Measurements from ENCODE around the gene TSPOAP1. TPM values are rescaled to one million over a fixed set of nuclear protein-coding genes. Genes with fewer than 3 reads are reported as not detected.
A peak's percentile ranks its signal among the peaks of the same experiment; 100 is the strongest.

TSPOAP1 gene
- total RNA-seq, 4 donors from 2014 or later, result 0.72 to 1.6 (median 1.0) TPM

DNA sequence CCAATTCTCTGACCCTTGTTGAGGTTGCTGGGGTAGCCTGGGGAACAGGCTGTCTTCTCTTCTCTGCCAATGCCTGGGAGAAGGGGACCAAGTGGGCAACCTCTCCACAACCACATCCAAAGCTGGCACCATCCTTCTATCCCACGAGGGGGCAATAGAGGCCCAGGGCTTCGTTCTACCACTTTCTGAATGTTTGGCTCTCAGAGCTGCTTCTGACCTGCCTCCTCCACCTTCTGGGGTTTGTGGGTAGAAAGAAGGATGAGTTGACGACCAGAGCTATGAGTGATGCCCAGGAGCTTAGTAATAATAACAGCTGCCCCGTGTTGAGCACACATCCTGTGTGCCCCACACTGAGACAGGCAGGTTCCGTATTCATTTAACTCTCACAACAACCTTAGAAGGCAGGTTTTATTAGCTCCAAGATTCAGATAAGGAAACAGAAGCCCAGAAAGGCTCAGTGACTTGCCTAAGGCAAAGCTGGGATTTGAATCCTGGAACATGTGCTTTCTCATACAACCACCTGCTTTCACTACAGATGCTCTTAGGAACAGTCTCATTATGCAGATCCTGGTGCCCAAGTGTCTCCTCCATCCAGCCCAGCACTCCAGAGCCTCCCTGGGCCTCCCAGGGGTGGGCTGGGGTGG is 11.1 kb downstream of the TSPOAP1 start:
- peak in 1 of 5 experiments; percentile 15 for TF ChIP-seq CTCF (IDR thresholded peaks at IDR 0.05 in 4 of 5, conservative IDR thresholded peaks at IDR 0.05 in 1 of 5)
- no peak for TF ChIP-seq POLR2A (IDR thresholded peaks at IDR 0.05)
- Histone ChIP-seq H3K4me1 (no peaks in the 10 kb centered on the region), H3K27me3 (no peaks in the 10 kb centered on the region), H3K9me3 (no peaks in the 10 kb centered on the region), H3K36me3 (no peaks in the 10 kb centered on the region), H3K27ac (no peak overlapping the region), H3K4me3 (no peak overlapping the region)
- DNase-seq (no peak), ATAC-seq (no peak)
- in situ Hi-C loops (cut with MboI; ENCODE audit: low sequenced_read_pairs in 4 of 4), result loop anchor here in 1 of 4 donors (25.0 kb wide), 1 partner anchor 95 kb away; the partner anchor contains the start of gene RNF43
- intact Hi-C loops (cut with DNase I; ENCODE audit: low total_unique reads), result no loop called here

GRCh38 chr17:58316260-58316960 is 12.2 kb downstream of the TSPOAP1 start:
- H3K4me3 ChIP-seq, result no peak overlapping the region
- DNase-seq (no peak), ATAC-seq (no peak)
- in situ Hi-C loops (cut with MboI; ENCODE audit: low sequenced_read_pairs in 4 of 4), result loop anchor here in 1 of 4 donors (25.0 kb wide), 1 partner anchor 96 kb away; the partner anchor contains the start of gene RNF43
- no peaks in the 10 kb centered on the region for H3K36me3 ChIP-seq
- H3K27ac ChIP-seq, result no peak overlapping the region
- H3K9me3 ChIP-seq, result no peaks in the 10 kb centered on the region
- no peak for TF ChIP-seq POLR2A (IDR thresholded peaks at IDR 0.05)
- no peak for TF ChIP-seq CTCF (IDR thresholded peaks at IDR 0.05 in 4 of 5, conservative IDR thresholded peaks at IDR 0.05 in 1 of 5)
- no peaks in the 10 kb centered on the region for H3K4me1 ChIP-seq
- H3K27me3 ChIP-seq, result no peaks in the 10 kb centered on the region
- intact Hi-C loops (cut with DNase I; ENCODE audit: low total_unique reads), result no loop called here

DNA sequence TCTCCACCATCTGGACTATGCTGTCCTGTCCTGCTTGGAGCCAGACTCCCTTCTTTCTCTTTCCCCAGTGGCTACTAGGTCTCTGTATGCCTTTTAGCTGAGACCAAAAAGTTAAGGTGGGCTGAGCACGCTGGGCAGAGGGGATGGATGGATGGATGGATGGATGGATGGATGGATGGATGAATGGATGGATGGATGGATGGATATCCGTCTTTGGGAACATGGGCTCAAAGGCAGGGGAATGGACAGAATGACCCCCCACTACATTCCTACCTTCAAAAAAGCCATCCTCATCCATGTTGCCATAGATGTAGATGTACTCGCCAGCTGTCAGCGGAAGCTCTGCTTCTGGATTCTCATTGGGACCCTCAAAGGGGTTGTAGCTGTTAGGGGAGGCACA is 12.8 kb downstream of the TSPOAP1 start:
- TF ChIP-seq POLR2A (IDR thresholded peaks at IDR 0.05) (no peak), CTCF (IDR thresholded peaks at IDR 0.05 in 4 of 5, conservative IDR thresholded peaks at IDR 0.05 in 1 of 5) (no peak)
- DNase-seq (no peak), ATAC-seq (no peak)
- intact Hi-C loops (cut with DNase I; ENCODE audit: low total_unique reads), result no loop called here
- H3K36me3 ChIP-seq, result no peaks in the 10 kb centered on the region
- H3K4me1 ChIP-seq, result no peaks in the 10 kb centered on the region
- H3K4me3 ChIP-seq, result no peak overlapping the region
- no peaks in the 10 kb centered on the region for H3K27me3 ChIP-seq
- H3K27ac ChIP-seq, result no peak overlapping the region
- H3K9me3 ChIP-seq, result no peaks in the 10 kb centered on the region
- in situ Hi-C loops (cut with MboI; ENCODE audit: low sequenced_read_pairs in 4 of 4), result loop anchor here in 1 of 4 donors (25.0 kb wide), 1 partner anchor 97 kb away; the partner anchor contains the start of gene RNF43

DNA sequence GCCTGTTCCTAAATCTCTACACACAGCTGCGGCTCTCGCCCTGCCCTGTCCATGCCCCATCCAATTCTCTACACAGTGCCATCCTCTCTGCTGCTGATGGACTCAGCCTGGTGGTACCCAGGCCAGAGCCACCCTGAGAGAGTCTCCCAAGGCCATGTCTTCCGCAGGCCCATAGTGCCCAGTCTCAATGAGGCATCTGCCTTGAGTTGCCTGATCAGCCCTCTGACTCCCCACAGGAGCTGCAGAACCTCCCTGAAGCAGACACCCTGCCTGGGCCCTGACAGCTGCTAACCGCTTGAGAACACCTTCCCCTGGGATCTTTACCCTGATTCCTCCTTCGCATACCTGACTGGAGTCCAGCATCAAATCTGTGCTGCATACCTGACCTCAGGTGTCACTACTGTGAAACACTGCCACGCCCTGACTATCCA is 13.3 kb downstream of the TSPOAP1 start:
- TF ChIP-seq POLR2A (IDR thresholded peaks at IDR 0.05) (no peak), CTCF (IDR thresholded peaks at IDR 0.05 in 4 of 5, conservative IDR thresholded peaks at IDR 0.05 in 1 of 5) (no peak)
- Histone ChIP-seq H3K36me3 (no peaks in the 10 kb centered on the region), H3K27me3 (no peaks in the 10 kb centered on the region), H3K27ac (no peak overlapping the region), H3K4me1 (no peaks in the 10 kb centered on the region), H3K9me3 (no peaks in the 10 kb centered on the region), H3K4me3 (no peak overlapping the region)
- DNase-seq (no peak), ATAC-seq (no peak)
- in situ Hi-C loops (cut with MboI; ENCODE audit: low sequenced_read_pairs in 4 of 4) (loop anchor here in 1 of 4 donors (25.0 kb wide), 1 partner anchor 97 kb away; the partner anchor contains the start of gene RNF43), intact Hi-C loops (cut with DNase I; ENCODE audit: low total_unique reads) (no loop called here)

Data from gastrocnemius medialis (tissue), 4 donors.